ENCODE data around the gene ATP12A.

Gene ATP12A

GRCh38 chr13:24679686-24680085, 522 bp upstream of the ATP12A start:
- DNase-seq (ENCODE audit: low read depth) = no peak
- H3K4me3 ChIP-seq (replicated peaks; ENCODE audit: low read depth, low read length) = no peak overlapping the region
- TF ChIP-seq CTCF (IDR thresholded peaks at IDR 0.05; ENCODE audit: low read length, missing control alignments) = no peak

GRCh38 chr13:24680921-24681604, 855 bp downstream of the ATP12A start:
- no peak for DNase-seq (ENCODE audit: low read depth)
- no peak overlapping the region for H3K4me3 ChIP-seq (replicated peaks; ENCODE audit: low read depth, low read length)
- no peak for TF ChIP-seq CTCF (IDR thresholded peaks at IDR 0.05; ENCODE audit: low read length, missing control alignments)

- H3K4me3 ChIP-seq (replicated peaks; ENCODE audit: low read depth, low read length) = no peak overlapping the region
- TF ChIP-seq CTCF (IDR thresholded peaks at IDR 0.05; ENCODE audit: low read length, missing control alignments) = no peak
These were observed 1.7 kb downstream of the ATP12A start for GRCh38 chr13:24681930-24682329.

GRCh38 chr13:24682353-24682752, 2.1 kb downstream of the ATP12A start:
- no peak for TF ChIP-seq CTCF (IDR thresholded peaks at IDR 0.05; ENCODE audit: low read length, missing control alignments)
- no peak for DNase-seq (ENCODE audit: low read depth)
- no peak overlapping the region for H3K4me3 ChIP-seq (replicated peaks; ENCODE audit: low read depth, low read length)

More at GRCh38 chr13:24681930-24682329, 1.7 kb downstream of the ATP12A start:
- no peak for DNase-seq (ENCODE audit: low read depth)

GRCh38 chr13:24683351-24683750, 3.1 kb downstream of the ATP12A start:
- DNase-seq (ENCODE audit: low read depth) = no peak
- no peak for TF ChIP-seq CTCF (IDR thresholded peaks at IDR 0.05; ENCODE audit: low read length, missing control alignments)
- H3K4me3 ChIP-seq (replicated peaks; ENCODE audit: low read depth, low read length) = no peak overlapping the region

GRCh38 chr13:24683838-24684599, 3.8 kb downstream of the ATP12A start:
- peak; percentile 80 for TF ChIP-seq CTCF (IDR thresholded peaks at IDR 0.05; ENCODE audit: low read length, missing control alignments)
- peak; percentile 60 for DNase-seq (ENCODE audit: low read depth)
- no peak overlapping the region for H3K4me3 ChIP-seq (replicated peaks; ENCODE audit: low read depth, low read length)
